PC-9 (cell line): ENCODE measurements around the gene DSCAML1.

Source experiments
- EZH2 ChIP-seq: fragments of 200-600 bp; sonication (generic); IDR thresholded peaks from 2 replicates; pipeline ENCODE4 v1.8.0; 2017; ENCODE audit warnings: antibody characterized with exemption, low read depth
- TF ChIP-seq, protein P1 (sequence below): fragments of 200-600 bp; sonication (generic); conservative IDR thresholded peaks from 2 replicates; pipeline ENCODE4 v1.6.1; 2017; ENCODE audit warnings: mixed run types, antibody characterized with exemption, mild to moderate bottlenecking, moderate library complexity

DNA sequence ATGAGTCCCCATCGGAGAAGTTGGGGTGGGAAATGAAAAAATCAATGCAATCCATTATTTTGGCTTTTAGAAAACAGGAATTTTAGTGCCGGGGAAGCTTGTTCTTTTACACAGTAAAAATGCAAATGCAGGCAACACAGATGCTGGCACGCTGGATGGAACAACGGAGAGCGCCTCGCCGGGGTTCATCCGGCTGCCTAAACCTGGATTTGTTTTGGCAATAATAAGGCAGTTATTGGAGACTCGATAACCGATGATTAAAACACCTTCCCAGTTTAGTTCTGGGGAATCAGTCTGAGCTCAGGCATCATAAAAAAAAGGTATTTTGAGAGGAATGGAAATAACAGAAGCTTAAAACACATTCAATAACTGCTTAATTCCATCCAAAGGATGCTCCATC is 2.9 kb downstream of the DSCAML1 start:
- TF ChIP-seq, protein P1, sequence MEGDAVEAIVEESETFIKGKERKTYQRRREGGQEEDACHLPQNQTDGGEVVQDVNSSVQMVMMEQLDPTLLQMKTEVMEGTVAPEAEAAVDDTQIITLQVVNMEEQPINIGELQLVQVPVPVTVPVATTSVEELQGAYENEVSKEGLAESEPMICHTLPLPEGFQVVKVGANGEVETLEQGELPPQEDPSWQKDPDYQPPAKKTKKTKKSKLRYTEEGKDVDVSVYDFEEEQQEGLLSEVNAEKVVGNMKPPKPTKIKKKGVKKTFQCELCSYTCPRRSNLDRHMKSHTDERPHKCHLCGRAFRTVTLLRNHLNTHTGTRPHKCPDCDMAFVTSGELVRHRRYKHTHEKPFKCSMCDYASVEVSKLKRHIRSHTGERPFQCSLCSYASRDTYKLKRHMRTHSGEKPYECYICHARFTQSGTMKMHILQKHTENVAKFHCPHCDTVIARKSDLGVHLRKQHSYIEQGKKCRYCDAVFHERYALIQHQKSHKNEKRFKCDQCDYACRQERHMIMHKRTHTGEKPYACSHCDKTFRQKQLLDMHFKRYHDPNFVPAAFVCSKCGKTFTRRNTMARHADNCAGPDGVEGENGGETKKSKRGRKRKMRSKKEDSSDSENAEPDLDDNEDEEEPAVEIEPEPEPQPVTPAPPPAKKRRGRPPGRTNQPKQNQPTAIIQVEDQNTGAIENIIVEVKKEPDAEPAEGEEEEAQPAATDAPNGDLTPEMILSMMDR = no peak
- no peak for TF ChIP-seq EZH2
